Fibroblast of villous mesenchyme (primary cell): ENCODE measurements around the gene SMIM29. TPM values are rescaled to one million over a fixed set of nuclear protein-coding genes. Genes with fewer than 3 reads are reported as not detected.

Source experiments
- DNase-seq: peaks from one replicate; pipeline ENCODE4 v3.0.0-alpha.2; 2010; ENCODE audit warnings: low read depth
- H3K4me3 ChIP-seq: 2 replicates; pipeline ENCODE4 v1.5.1; 2011; ENCODE audit warnings: low read depth, mild to moderate bottlenecking, low read length
- total RNA-seq: library from RNA; depleted of rRNA; stranded (reverse); fragments of >200 nt; gene quantifications from 2 replicates; pipeline ENCODE4 v1.2.3, GENCODE V29; 2012
- TF ChIP-seq, protein P1 (sequence below): IDR thresholded peaks from 2 replicates; pipeline ENCODE4 v1.5.1; 2012; ENCODE audit warnings: low read depth, mild to moderate bottlenecking, low read length; ENCODE audit not compliant: insufficient read depth

SMIM29 gene
- total RNA-seq, 1 donor = 22.5 TPM

DNA sequence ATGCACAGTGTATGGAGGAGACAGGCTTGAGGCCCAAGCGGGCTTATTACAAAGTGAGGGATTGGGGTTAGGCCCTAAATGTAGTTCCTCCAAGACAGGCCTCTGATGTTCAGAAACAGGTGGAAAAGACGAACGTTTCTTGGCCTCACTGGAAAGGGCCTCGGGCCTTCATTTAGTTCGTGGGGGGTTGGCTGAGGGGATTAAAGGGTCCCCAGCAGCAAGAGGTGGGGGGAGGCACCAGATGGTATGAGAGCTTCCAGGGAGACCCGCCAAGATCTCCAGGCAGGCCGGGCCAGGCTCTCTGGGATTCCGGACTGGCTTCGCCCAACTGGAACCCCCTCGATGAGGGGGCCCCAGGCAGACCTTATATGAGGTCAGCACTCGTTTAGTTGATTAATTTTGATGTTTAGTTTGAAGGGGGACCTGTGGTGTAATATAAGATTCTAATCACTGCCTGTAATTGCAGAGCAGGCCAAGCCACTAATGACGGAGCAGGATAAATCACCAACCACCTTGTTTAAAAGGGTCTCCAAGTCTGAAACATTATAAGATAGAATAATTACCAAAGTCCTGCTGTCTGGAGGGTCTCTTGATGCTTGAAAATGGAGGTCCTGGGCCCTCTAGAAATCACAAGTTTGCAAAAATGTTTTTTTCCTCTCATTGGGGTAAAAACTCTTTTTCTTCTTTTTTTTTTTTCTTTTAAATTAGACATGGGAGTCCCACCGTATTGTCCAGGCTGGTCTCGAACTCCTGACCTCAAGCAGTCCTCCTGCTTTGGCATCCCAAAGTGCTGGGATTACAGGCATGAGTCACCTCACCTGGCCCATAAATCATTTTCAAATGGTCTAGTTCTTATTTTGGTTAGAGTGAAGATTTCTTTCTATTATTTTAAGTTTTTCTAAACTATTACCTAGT lies 10.0 kb downstream of the SMIM29 start:
- TF ChIP-seq, protein P1, sequence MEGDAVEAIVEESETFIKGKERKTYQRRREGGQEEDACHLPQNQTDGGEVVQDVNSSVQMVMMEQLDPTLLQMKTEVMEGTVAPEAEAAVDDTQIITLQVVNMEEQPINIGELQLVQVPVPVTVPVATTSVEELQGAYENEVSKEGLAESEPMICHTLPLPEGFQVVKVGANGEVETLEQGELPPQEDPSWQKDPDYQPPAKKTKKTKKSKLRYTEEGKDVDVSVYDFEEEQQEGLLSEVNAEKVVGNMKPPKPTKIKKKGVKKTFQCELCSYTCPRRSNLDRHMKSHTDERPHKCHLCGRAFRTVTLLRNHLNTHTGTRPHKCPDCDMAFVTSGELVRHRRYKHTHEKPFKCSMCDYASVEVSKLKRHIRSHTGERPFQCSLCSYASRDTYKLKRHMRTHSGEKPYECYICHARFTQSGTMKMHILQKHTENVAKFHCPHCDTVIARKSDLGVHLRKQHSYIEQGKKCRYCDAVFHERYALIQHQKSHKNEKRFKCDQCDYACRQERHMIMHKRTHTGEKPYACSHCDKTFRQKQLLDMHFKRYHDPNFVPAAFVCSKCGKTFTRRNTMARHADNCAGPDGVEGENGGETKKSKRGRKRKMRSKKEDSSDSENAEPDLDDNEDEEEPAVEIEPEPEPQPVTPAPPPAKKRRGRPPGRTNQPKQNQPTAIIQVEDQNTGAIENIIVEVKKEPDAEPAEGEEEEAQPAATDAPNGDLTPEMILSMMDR = no peak
- DNase-seq = peak; percentile 25
- peak overlapping the region; percentile 76 for H3K4me3 ChIP-seq

DNA sequence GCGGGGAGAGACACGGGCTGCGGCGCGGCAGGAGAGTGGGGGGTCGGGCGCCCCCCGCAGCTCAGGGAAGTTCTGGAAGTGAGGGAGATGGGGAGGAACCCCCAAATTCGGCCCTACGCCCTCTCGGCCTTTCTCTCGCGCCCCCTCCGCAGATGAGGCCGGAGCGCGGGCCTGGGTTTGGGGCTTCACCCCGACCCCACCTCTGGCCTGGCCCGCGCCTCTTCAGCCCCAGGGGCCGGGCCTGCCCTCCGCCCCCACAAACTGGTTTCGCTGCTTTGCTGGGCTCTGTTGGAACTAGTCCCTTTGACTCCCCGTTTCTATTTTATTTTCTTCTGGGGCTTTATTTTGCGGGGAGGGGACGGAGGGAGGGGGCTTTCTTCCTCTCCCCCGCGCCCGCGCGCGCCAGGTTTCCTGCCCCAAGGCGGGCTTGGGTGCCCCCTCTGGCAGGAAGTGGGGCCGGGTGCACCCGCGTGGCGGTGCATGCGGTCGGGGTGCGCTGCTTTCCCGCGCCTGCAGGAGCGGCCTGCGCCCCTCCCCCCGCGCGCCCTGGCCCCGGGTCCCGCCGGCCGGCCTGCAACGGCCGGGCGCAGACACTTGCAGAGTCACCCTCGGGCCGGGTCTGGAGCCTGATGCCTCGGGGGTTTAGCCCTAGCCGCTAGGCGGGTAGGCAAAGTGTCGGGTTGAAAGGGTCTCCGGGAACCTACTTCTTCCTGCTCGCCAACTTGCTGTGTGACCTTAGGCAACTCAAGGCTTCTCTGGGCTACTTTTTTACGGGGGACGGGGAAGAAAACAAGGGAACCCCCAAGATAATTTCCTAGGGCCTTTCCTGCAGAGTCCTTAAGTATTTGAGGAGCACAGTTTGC lies 10.9 kb downstream of the SMIM29 start:
- TF ChIP-seq, protein P1 = peak; percentile 33
- peak; percentile 47 for DNase-seq
- H3K4me3 ChIP-seq = peak overlapping the region; percentile 76

DNA sequence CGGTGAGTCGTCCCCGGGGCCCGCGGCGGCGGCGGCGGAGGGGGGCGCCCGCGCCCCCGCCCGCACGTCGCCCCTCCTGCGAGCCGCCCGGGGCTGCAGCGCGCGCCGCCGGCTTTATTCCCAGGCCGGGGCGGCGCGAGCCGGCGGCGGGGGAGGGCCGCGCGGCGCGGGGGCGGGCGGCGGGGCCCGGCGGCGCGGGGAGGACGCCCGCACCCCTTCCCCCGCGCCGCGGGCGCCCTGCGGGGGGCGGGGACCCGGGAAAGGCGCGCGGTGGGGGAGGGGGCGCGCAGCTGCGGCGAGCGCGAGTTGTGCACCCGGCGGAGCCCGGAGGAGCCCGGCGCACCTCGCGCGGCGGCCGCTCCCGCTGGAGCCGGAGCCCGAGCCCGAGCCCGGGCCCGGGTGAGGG lies 11.5 kb downstream of the SMIM29 start:
- TF ChIP-seq, protein P1 = no peak
- peak overlapping the region; percentile 76 for H3K4me3 ChIP-seq
- no peak for DNase-seq

DNA sequence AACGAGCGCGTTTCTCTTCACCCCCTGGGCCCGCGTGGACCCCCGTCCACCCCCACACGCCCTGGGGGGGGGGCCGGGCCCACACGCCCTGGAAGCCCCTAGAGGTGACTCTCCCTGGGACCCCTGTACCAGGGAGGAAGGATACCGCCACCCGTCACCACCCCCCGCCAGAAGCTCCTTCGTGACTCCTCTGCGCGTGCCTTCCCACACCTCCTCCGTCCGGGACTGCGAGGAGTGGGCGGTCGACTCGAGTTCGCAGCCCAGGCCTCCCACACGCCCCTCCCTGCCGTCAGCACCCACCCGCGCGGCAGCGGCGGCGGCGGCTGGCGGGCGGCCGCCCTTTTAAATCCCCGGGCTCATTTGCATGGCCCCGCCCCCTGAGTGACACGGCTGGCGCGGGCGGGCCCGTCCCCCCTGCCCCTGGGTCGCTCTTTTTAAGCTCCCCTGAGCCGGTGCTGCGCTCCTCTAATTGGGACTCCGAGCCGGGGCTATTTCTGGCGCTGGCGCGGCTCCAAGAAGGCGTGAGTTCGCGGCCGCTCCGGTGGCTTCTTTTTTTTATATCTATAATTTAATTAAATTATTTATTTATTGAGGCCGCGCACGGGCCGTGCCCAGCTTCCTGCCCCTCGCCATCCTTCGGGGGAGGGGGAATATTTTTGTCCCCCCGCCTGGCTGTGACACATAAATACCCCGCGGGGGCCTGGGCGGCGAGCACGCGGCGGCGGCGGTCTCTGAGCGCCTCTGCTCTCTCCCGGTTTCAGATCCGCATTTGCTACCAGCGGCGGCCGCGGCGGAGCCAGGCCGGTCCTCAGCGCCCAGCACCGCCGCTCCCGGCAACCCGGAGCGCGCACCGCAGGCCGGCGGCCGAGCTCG lies 12.1 kb downstream of the SMIM29 start, which contains the start of gene HMGA1:
Gene HMGA1, plus strand, starts transcription at position 431 of the 873 bp plus-strand sequence. CDS start 3,908 bp downstream, outside the sequence.
- peak; percentile 90 for DNase-seq

GRCh38 chr6:34236131-34236442 lies 12.7 kb downstream of the SMIM29 start:
- H3K4me3 ChIP-seq = peak overlapping the region; percentile 70
- peak; percentile 25 for DNase-seq
- TF ChIP-seq, protein P1 = no peak

More for the DNA sequence above, 12.1 kb downstream of the SMIM29 start, which contains the start of gene HMGA1:
- peak within 1 kb of the TSS; percentile 76 for H3K4me3 ChIP-seq
- TF ChIP-seq, protein P1 = no peak
